Transverse colon (tissue), 4 donors: ENCODE measurements around the gene PABPN1L. TPM values are rescaled to one million over a fixed set of nuclear protein-coding genes. Genes with fewer than 3 reads are reported as not detected.

Experiments used
- DNase-seq: peaks from one replicate; pipeline ENCODE4 v3.0.0-alpha.2; 2019
- H3K27ac ChIP-seq, 4 donors: fragments of 200-600 bp; sonication (generic); 2 replicates each; pipeline ENCODE4 v1.5.1; 2016 to 2018; ENCODE audit warnings: inconsistent platforms in 4 of 4
- H3K27me3 ChIP-seq: fragments of 200-600 bp; sonication (generic); 2 replicates; pipeline ENCODE4 v1.5.1; 2017; ENCODE audit warnings: inconsistent platforms
- H3K36me3 ChIP-seq, 4 donors: fragments of 200-600 bp; sonication (generic); 2 replicates each; pipeline ENCODE4 v1.5.1; 2017 to 2019; ENCODE audit warnings: inconsistent platforms in 4 of 4
- H3K4me1 ChIP-seq, 4 donors: fragments of 200-600 bp; sonication (generic); 2 replicates each; pipeline ENCODE4 v1.5.1; 2017 to 2020; ENCODE audit warnings: inconsistent platforms in 4 of 4
- H3K4me3 ChIP-seq, 4 donors: fragments of 200-600 bp; sonication (generic); 1 replicate in 1 of 4; 2 replicates in 3 of 4; pipeline versions ENCODE4 v1.5.1 to v1.6.1; 2017 to 2019; ENCODE audit warnings: inconsistent platforms in 4 of 4
- H3K9me3 ChIP-seq, 2 donors: fragments of 200-600 bp; sonication (generic); 2 replicates each; pipeline ENCODE4 v1.5.1; 2017 to 2019; ENCODE audit warnings: inconsistent platforms in 2 of 2
- EP300 ChIP-seq: sonication (generic); formaldehyde crosslinking; IDR thresholded peaks from one replicate; pipeline ENCODE4 v1.6.1; 2017; ENCODE audit warnings: antibody characterized with exemption, low read depth
- POLR2A ChIP-seq: fragments of 450-650 bp; IDR thresholded peaks from one replicate; pipeline ENCODE4 v1.6.1; 2016; ENCODE audit warnings: antibody characterized with exemption, mild to moderate bottlenecking, moderate library complexity
- POLR2AphosphoS5 ChIP-seq, 3 donors: sonication (generic); formaldehyde crosslinking; IDR thresholded peaks; one replicate each; pipeline ENCODE4 v1.6.1; 2016; ENCODE audit warnings: antibody characterized with exemption in 3 of 3
- WGBS, 2 donors: methylation state at CpG; one replicate each; pipeline ENCODE4 v1.1.5; 2018; ENCODE audit warnings: low coverage in 1 of 2; 5-methylcytosine and 5-hydroxymethylcytosine counted together
- in situ Hi-C, 4 donors: fragments of 200-750 bp; cut with MboI; loops; one replicate each; pipeline versions ENCODE4 v1.15.0 to v1.15.1; 2017; ENCODE audit warnings: low sequenced_read_pairs in 3 of 4, low pct_ligation_motif_present in 1 of 4, low pct_unique_long_range_greater_than_20kb in 1 of 4
- intact Hi-C: fragments of 100-400 bp; cut with DNase I; formaldehyde crosslinking; loops from one replicate; pipeline ENCODE4 v1.15.1; 2023; ENCODE audit warnings: low total_unique reads
- total RNA-seq, 4 donors: library from RNA; depleted of rRNA; stranded (reverse); fragments of >200 nt; gene quantifications; one replicate each; pipeline ENCODE4 v1.1.0, GENCODE V29; 2016
- TF ChIP-seq, protein P1 (sequence below), 5 experiments: fragments of 200-600 bp in 3 of 5; fragments of 450-650 bp in 2 of 5; sonication (generic) in 3 of 5; IDR thresholded peaks; 1 replicate in 2 of 5; 2 replicates in 3 of 5; pipeline ENCODE4 v1.5.1; 2016 to 2017; ENCODE audit warnings: antibody characterized with exemption in 5 of 5, inconsistent platforms in 3 of 5, mild to moderate bottlenecking in 2 of 5, moderate library complexity in 1 of 5

The PABPN1L gene
- total RNA-seq, 4 donors from 2014 or later, result not detected

DNA sequence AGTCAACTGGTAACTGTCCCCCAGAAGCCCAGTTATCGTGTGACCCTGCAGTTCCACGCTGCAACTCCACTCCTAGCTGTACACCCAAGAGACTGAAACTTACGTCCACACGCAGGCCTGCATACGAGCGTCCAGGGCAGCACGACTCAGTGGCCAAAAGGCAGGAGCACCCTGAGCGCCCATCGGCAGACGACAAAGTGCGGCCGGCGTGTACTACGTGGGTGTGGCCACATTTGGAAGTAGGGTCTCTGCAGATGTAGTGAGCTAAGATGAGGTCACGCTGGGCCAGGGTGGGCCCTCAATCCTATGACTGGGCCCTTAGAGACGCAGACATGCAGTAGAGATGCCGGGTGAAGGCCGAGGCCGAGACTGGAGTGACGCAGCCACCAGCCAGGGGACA lies 23.2 kb downstream of the PABPN1L start:
- peaks cover 0 to 13% (median 4%) of the 10 kb centered on the region in 4 donors for H3K36me3 ChIP-seq
- TF ChIP-seq, protein P1, sequence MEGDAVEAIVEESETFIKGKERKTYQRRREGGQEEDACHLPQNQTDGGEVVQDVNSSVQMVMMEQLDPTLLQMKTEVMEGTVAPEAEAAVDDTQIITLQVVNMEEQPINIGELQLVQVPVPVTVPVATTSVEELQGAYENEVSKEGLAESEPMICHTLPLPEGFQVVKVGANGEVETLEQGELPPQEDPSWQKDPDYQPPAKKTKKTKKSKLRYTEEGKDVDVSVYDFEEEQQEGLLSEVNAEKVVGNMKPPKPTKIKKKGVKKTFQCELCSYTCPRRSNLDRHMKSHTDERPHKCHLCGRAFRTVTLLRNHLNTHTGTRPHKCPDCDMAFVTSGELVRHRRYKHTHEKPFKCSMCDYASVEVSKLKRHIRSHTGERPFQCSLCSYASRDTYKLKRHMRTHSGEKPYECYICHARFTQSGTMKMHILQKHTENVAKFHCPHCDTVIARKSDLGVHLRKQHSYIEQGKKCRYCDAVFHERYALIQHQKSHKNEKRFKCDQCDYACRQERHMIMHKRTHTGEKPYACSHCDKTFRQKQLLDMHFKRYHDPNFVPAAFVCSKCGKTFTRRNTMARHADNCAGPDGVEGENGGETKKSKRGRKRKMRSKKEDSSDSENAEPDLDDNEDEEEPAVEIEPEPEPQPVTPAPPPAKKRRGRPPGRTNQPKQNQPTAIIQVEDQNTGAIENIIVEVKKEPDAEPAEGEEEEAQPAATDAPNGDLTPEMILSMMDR (IDR thresholded peaks at IDR 0.05), result no peak
- no peak for TF ChIP-seq POLR2AphosphoS5 (IDR thresholded peaks at IDR 0.05)
- TF ChIP-seq EP300, result no peak
- TF ChIP-seq POLR2A, result no peak
- no peak overlapping the region for H3K27ac ChIP-seq
- in situ Hi-C loops (no loop called here), intact Hi-C loops (no loop called here)
- H3K4me3 ChIP-seq, result no peak overlapping the region
- no peak for DNase-seq
- H3K4me1 ChIP-seq, result no peaks in the 10 kb centered on the region
- H3K27me3 ChIP-seq, result no peaks in the 10 kb centered on the region
- 95% methylated on average over 20 of the region's 20 CpGs; no CpG with 5 or more reads in 1 of the 2 donors for WGBS, 2 donors
- no peaks in the 10 kb centered on the region for H3K9me3 ChIP-seq

DNA sequence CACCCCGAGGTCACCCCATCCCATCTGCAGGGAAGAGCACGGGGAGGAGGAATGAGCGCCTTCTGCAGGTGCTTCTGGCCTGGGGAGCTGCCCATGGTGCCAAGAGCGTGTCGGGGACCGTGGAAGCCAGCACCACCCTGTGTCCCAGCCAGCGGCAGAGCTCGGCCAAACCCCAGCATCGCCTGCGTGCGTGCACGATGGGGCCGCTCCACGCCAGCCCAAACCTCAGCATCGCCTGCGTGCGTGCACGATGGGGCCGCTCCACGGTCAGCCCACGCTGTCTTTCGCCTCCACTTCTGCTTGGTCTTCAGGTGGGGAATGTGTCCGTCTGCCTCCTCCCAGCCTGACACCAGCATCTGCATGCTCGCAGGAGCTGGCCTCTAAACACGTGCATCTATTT lies 23.7 kb downstream of the PABPN1L start:
- H3K9me3 ChIP-seq, result no peaks in the 10 kb centered on the region
- no peak overlapping the region for H3K27ac ChIP-seq
- no peak overlapping the region for H3K4me3 ChIP-seq
- TF ChIP-seq EP300 (no peak), POLR2AphosphoS5 (IDR thresholded peaks at IDR 0.05) (no peak), POLR2A (no peak)
- TF ChIP-seq, protein P1 (IDR thresholded peaks at IDR 0.05), result no peak
- no peak for DNase-seq
- in situ Hi-C loops (no loop called here), intact Hi-C loops (no loop called here)
- H3K27me3 ChIP-seq, result no peaks in the 10 kb centered on the region
- peaks cover 0 to 13% (median 4%) of the 10 kb centered on the region in 4 donors for H3K36me3 ChIP-seq
- WGBS, 2 donors, result 97% methylated on average over 21 of the region's 25 CpGs; no CpG with 5 or more reads in 1 of the 2 donors
- no peaks in the 10 kb centered on the region for H3K4me1 ChIP-seq

DNA sequence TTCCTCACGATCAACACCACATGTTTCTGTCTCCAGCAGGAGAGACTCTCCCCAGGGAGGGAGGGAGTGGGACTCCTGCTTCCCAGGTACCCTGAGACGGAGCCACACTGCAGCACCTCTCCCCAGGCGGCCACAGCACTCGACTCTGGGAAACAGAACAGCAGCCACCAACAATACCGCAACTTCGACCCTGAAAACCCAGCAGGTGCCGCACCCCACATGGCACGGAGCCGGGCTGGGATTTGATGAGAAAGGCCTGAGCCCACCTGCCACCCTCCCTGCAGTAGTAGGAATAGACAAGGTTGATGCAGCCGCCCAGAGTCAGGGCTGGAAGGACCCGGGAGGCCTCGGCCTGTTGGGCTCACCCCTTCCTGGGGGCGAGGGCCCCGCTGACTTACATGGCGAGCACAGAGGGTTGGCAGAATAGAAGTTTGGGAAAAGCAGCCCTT lies 24.1 kb downstream of the PABPN1L start:
- in situ Hi-C loops, result no loop called here
- TF ChIP-seq POLR2AphosphoS5 (IDR thresholded peaks at IDR 0.05) (no peak), POLR2A (no peak), EP300 (no peak)
- TF ChIP-seq, protein P1 (IDR thresholded peaks at IDR 0.05), result no peak
- Histone ChIP-seq H3K9me3 (no peaks in the 10 kb centered on the region), H3K4me3 (no peak overlapping the region), H3K4me1 (no peaks in the 10 kb centered on the region), H3K27me3 (no peaks in the 10 kb centered on the region), H3K36me3 (peaks cover 0 to 13% (median 4%) of the 10 kb centered on the region in 4 donors), H3K27ac (no peak overlapping the region)
- intact Hi-C loops, result no loop called here
- no peak for DNase-seq
- WGBS, 2 donors, result 96 to 100% methylated on average over 1 to 15 of the region's 15 CpGs

DNA sequence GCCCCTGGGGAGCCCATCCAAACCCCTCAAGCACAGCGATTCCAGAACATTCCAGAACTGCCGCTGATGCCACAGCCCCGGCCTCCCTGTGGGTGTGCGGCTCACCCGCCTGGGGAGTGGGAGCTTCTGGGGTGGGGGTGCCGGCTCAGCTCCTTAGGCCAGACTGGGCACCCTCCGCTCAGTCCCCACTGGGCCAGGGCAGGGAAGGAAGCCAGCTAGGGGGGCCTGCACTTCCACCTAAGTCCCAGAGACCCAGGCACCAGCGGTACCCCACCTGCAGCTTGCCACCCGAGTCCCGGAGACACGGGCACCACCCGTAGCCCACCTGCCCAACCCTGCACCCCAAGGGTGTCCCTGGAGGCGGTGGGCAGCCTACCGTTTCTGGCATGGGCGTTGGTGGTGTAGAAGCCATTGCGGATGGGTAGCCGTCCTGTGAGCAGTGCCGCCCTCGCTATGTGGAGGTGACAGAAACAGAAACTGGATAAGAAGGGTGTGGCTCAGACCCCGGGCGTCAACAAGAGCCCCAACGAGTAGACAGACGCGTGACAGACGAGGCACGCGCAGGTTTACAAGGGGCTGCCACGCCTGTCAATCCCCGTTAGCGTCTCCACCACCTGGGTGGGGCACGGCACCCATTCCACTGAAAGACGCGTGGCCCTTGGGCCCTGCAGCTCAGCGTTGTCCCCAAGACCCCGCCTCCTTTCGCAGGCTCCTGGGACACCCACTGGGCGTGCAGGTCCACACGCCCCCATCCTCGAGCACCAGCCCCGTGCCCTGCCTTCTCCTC lies 24.7 kb downstream of the PABPN1L start:
- in situ Hi-C loops, result no loop called here
- Histone ChIP-seq H3K4me3 (no peak overlapping the region), H3K9me3 (no peaks in the 10 kb centered on the region), H3K36me3 (peaks cover 0 to 13% (median 4%) of the 10 kb centered on the region in 4 donors), H3K27me3 (no peaks in the 10 kb centered on the region), H3K4me1 (no peaks in the 10 kb centered on the region), H3K27ac (no peak overlapping the region)
- TF ChIP-seq EP300 (no peak), POLR2A (no peak), POLR2AphosphoS5 (IDR thresholded peaks at IDR 0.05) (no peak)
- TF ChIP-seq, protein P1 (IDR thresholded peaks at IDR 0.05), result no peak
- WGBS, 2 donors, result 89 to 96% methylated on average over 5 to 35 of the region's 40 CpGs
- intact Hi-C loops, result no loop called here
- no peak for DNase-seq
